Activated CD8-positive, alpha-beta T cell treated with anti-CD3 and anti-CD28 coated beads for 36 hours (primary cell): ENCODE results near the gene ZNF148. TPM values are rescaled to one million over a fixed set of nuclear protein-coding genes. Genes with fewer than 3 reads are reported as not detected.

ENCODE experiments used
- ATAC-seq: fragments of 200-7000 bp; cut with Tn5 transposase; one replicate; pipeline ENCODE4 v1.10.0; 2021; ENCODE audit warnings: mild to moderate bottlenecking, moderate library complexity
- CTCF ChIA-PET: fragments of 350-600 bp; sonication (Branson Sonifier 250); formaldehyde crosslinking; loops from one replicate; lab custom pipeline; 2021; ENCODE audit warnings: antibody characterized with exemption; lab: Charles Lee
- POLR2A ChIA-PET: fragments of 350-600 bp; sonication (Branson Sonifier 250); formaldehyde crosslinking; loops from one replicate; lab custom pipeline; 2021; ENCODE audit warnings: antibody characterized with exemption; lab: Charles Lee
- DNase-seq: peaks from one replicate; pipeline ENCODE4 v3.0.0-alpha.2; 2020
- H3K27ac Mint-ChIP-seq: one replicate; pipeline ENCODE4 v1.8.0; 2021; ENCODE audit warnings: mild to moderate bottlenecking, mixed read lengths
- H3K27me3 Mint-ChIP-seq: one replicate; pipeline ENCODE4 v1.8.0; 2021; ENCODE audit warnings: mixed read lengths
- H3K36me3 Mint-ChIP-seq: one replicate; pipeline ENCODE4 v1.8.0; 2021; ENCODE audit warnings: low read depth, mixed read lengths
- H3K4me1 Mint-ChIP-seq: one replicate; pipeline ENCODE4 v1.8.0; 2021; ENCODE audit warnings: low read depth, mixed read lengths
- H3K4me3 Mint-ChIP-seq: one replicate; pipeline ENCODE4 v1.8.0; 2021; ENCODE audit warnings: mild to moderate bottlenecking, moderate library complexity, mixed read lengths
- H3K9me3 Mint-ChIP-seq: one replicate; pipeline ENCODE4 v1.8.0; 2021; ENCODE audit warnings: mixed read lengths
- CTCF ChIP-seq: fragments of 200-600 bp; IDR thresholded peaks from one replicate; pipeline ENCODE4 v1.8.0; 2022; ENCODE audit warnings: antibody characterized with exemption, mild to moderate bottlenecking
- intact Hi-C: fragments of 100-400 bp; cut with micrococcal nuclease; formaldehyde crosslinking; loops from one replicate; pipeline ENCODE4 v1.10.0; 2022
- total RNA-seq, 2 experiments: library from RNA; stranded (reverse); gene quantifications; one replicate each; pipeline ENCODE4 v1.2.3, GENCODE V29; 2021

ZNF148 gene
- total RNA-seq, 2 experiments from 2014 or later: 36.3 to 36.9 TPM

GRCh38 chr3:125236331-125236903, 138.7 kb downstream of the ZNF148 start:
- no peak overlapping the region for H3K27ac Mint-ChIP-seq
- no peak for DNase-seq
- no peak for TF ChIP-seq CTCF
- no peak overlapping the region for H3K4me3 Mint-ChIP-seq
- H3K36me3 Mint-ChIP-seq: peaks cover 50% of the 10 kb centered on the region
- H3K4me1 Mint-ChIP-seq: peaks cover 27% of the 10 kb centered on the region
- intact Hi-C loops: no loop called here
- no peaks in the 10 kb centered on the region for H3K27me3 Mint-ChIP-seq
- ChIA-PET POLR2A (no interaction called here), CTCF (interaction anchor here (1.0 to 1.6 kb wide), 2 partner anchors 10 to 12 kb away, joined by 3 to 4 read pairs; no protein-coding TSS in a partner anchor)
- no peak for ATAC-seq
- H3K9me3 Mint-ChIP-seq: peaks cover 3% of the 10 kb centered on the region

GRCh38 chr3:125234831-125235230, 140.3 kb downstream of the ZNF148 start:
- Mint-ChIP-seq H3K9me3 (peaks cover 3% of the 10 kb centered on the region), H3K27ac (no peak overlapping the region), H3K4me3 (no peak overlapping the region), H3K4me1 (peaks cover 31% of the 10 kb centered on the region), H3K27me3 (no peaks in the 10 kb centered on the region), H3K36me3 (peaks cover 53% of the 10 kb centered on the region)
- POLR2A ChIA-PET: no interaction called here
- ATAC-seq (no peak), DNase-seq (no peak)
- TF ChIP-seq CTCF: no peak
- CTCF ChIA-PET: no interaction called here
- intact Hi-C loops: no loop called here

- CTCF ChIA-PET: interaction anchor here (0.9 to 1.3 kb wide), 3 partner anchors 177 to 354 kb away, joined by 3 to 6 read pairs (median 3); no protein-coding TSS in a partner anchor
- Mint-ChIP-seq H3K27ac (peak overlapping the region; percentile 44), H3K36me3 (peaks cover 41% of the 10 kb centered on the region), H3K4me1 (peaks cover 29% of the 10 kb centered on the region), H3K4me3 (no peak overlapping the region), H3K27me3 (no peaks in the 10 kb centered on the region), H3K9me3 (peaks cover 3% of the 10 kb centered on the region)
- no peak for TF ChIP-seq CTCF
- DNase-seq (no peak), ATAC-seq (no peak)
- POLR2A ChIA-PET: no interaction called here
- intact Hi-C loops: no loop called here
Observed at GRCh38 chr3:125232401-125232800, 142.7 kb downstream of the ZNF148 start.

GRCh38 chr3:125231895-125232294, 143.2 kb downstream of the ZNF148 start:
- CTCF ChIA-PET: interaction anchor here (0.9 to 1.3 kb wide), 2 partner anchors 353 to 354 kb away, joined by 3 to 6 read pairs; no protein-coding TSS in a partner anchor
- Mint-ChIP-seq H3K27me3 (no peaks in the 10 kb centered on the region), H3K4me1 (peaks cover 27% of the 10 kb centered on the region), H3K27ac (peak overlapping the region; percentile 44), H3K4me3 (no peak overlapping the region), H3K9me3 (peaks cover 3% of the 10 kb centered on the region), H3K36me3 (peaks cover 39% of the 10 kb centered on the region)
- intact Hi-C loops: no loop called here
- ATAC-seq: peak; percentile 88
- POLR2A ChIA-PET: no interaction called here
- DNase-seq: no peak
- no peak for TF ChIP-seq CTCF

- POLR2A ChIA-PET: no interaction called here
- intact Hi-C loops: no loop called here
- peaks cover 24% of the 10 kb centered on the region for H3K36me3 Mint-ChIP-seq
Observed at GRCh38 chr3:125229707-125230106, 145.4 kb downstream of the ZNF148 start.

More at GRCh38 chr3:125229707-125230106, 145.4 kb downstream of the ZNF148 start:
- H3K4me1 Mint-ChIP-seq: peaks cover 27% of the 10 kb centered on the region
- no peak for TF ChIP-seq CTCF
- no peak overlapping the region for H3K4me3 Mint-ChIP-seq
- CTCF ChIA-PET: no interaction called here
- no peaks in the 10 kb centered on the region for H3K9me3 Mint-ChIP-seq
- no peak overlapping the region for H3K27ac Mint-ChIP-seq
- no peak for ATAC-seq
- no peak for DNase-seq
- H3K27me3 Mint-ChIP-seq: no peaks in the 10 kb centered on the region
